Measurements from ENCODE around the gene DYNC1I1. TPM values are rescaled to one million over a fixed set of nuclear protein-coding genes. Genes with fewer than 3 reads are reported as not detected.
A peak's percentile ranks its signal among the peaks of the same experiment; 100 is the strongest.

The DYNC1I1 gene
- total and polyA plus RNA-seq, 2 of the 13 experiments (the other 11 are each of a cell fraction or from before 2014, with no cell fraction given): not detected

DNA sequence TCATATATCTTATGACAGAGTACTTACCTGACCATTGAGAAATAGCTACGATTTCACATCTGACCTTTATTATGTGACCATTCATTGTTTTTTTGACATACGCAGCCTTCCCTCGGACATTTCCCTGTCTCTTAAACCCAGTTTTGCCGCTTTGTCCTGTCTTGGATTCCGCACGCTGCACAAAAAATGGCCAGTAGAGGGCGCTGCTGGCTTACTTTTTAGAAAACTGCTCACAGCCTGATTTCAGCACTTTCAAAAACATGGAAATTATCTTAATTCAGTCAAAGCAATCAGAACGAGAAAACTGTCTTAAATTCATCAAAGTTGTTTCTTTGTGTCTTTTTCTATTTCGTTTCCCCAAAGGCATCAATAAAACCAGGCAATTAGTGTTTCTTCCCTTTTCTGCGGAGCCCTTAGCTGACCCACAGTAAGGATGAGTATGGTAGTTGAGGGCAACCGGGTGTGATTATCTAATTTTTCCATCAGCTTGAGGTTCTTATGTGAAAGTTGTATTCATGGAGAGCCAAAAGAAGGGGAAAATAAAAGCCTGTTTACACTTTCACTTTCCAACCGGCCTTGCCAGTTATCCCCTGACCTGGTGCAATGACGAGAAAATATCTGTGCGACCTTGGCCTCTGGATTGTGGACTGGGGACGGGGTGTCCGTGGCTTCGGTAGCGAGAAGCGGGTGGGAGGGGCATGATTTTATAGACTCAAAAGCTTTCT, 144.4 kb downstream of the DYNC1I1 start:
- H4K20me1 ChIP-seq (ENCODE audit: insufficient read depth, low read length): no peaks in the 10 kb centered on the region
- peak; percentile 52 for DNase-seq (ENCODE audit: low spot score)
- in situ Hi-C loops (cut with HindIII; ENCODE audit: extremely low pct_ligation_motif_present, low pct_unique_long_range_greater_than_20kb) (loop anchor here (10.0 to 25.0 kb wide), 4 partner anchors 158 to 1921 kb away; no protein-coding TSS in a partner anchor), intact Hi-C loops (cut with micrococcal nuclease; ENCODE audit: unreplicated experiment) (loop anchor here (1.0 to 10.0 kb wide), 6 partner anchors 159 to 1918 kb away; no protein-coding TSS in a partner anchor)
- H3K4me3 ChIP-seq (replicated peaks in 1 of 3; ENCODE audit: insufficient read depth in 1 of 3, low read depth in 2 of 3, low read length in 3 of 3): peak overlapping the region; percentile 48 to 67 (median 62)
- H2AFZ ChIP-seq (ENCODE audit: low read length): peak overlapping the region; percentile 95
- BruUV-seq (replicated peaks): no TSS peak
- H3K27ac ChIP-seq (ENCODE audit: extremely low read length, insufficient read depth, low read length): no peak overlapping the region
- no peaks in the 10 kb centered on the region for H3K9me3 ChIP-seq (ENCODE audit: low read length)
- ChIA-PET CTCF (ENCODE audit: low intra/inter-chr PET ratio, low total read pairs) (interaction anchor here (1.2 to 1.8 kb wide), 2 partner anchors 1148 to 1919 kb away, joined by 4 to 8 read pairs; no protein-coding TSS in a partner anchor), POLR2A (no interaction called here)
- peaks cover 13% of the 10 kb centered on the region for H3K4me1 ChIP-seq (ENCODE audit: insufficient read depth, low read length)
- peak; percentile 85 for FAIRE-seq
- H3K79me2 ChIP-seq (ENCODE audit: insufficient read depth, low read length): no peaks in the 10 kb centered on the region
- no peaks in the 10 kb centered on the region for H3K36me3 ChIP-seq (replicated peaks in 1 of 2; ENCODE audit: control insufficient read depth in 1 of 2, insufficient read depth in 2 of 2, low read length in 2 of 2)
- peak overlapping the region; percentile 45; the same call in 1 of the 2 replicates for H3K9ac ChIP-seq (ENCODE audit: insufficient read depth, low read depth, low read length)
- 2% methylated on average over 19 of the region's 19 CpGs for whole genome bisulfite sequencing (ENCODE audit: low lambda C conversion rate)
- ATAC-seq: peak; percentile 94
- H3K27me3 ChIP-seq (ENCODE audit: control insufficient read depth in 1 of 2, insufficient read depth in 2 of 2, low read length in 2 of 2): 0 out of 5 replicates have a peak, but pooled peaks cover 0 to 7% of the 10 kb centered on the region in 2 experiments
- H3K4me2 ChIP-seq (ENCODE audit: low read depth, low read length): peak overlapping the region; percentile 84
- TF ChIP-seq TARDBP (CRISPR knock-in tag; IDR thresholded peaks at IDR 0.05) (no peak), MLLT10 (CRISPR knock-in tag; IDR thresholded peaks at IDR 0.05) (no peak), ZNF781 (CRISPR knock-in tag; IDR thresholded peaks at IDR 0.05; ENCODE audit: borderline replicate concordance, not compliant biosample characterization) (no peak), SOX6 (IDR thresholded peaks at IDR 0.05) (no peak), SOX6 (CRISPR knock-in tag; IDR thresholded peaks at IDR 0.05) (peak; percentile 38; the same call in 1 of the 2 replicates), STAG1 (CRISPR knock-in tag; IDR thresholded peaks at IDR 0.05) (peak; percentile 87), PHF5A (CRISPR knock-in tag; IDR thresholded peaks at IDR 0.05; ENCODE audit: low read depth, unreplicated experiment) (no peak), HNF4A (CRISPR knock-in tag; IDR thresholded peaks at IDR 0.05) (peak; percentile 78), CCAR2 (optimal IDR thresholded peaks at IDR 0.05; ENCODE audit: low read depth, low read length) (no peak), RAD21 (CRISPR knock-in tag; IDR thresholded peaks at IDR 0.05) (peak; percentile 71), NFRKB (IDR thresholded peaks at IDR 0.05) (no peak), NFKBIZ (CRISPR knock-in tag; IDR thresholded peaks at IDR 0.05) (no peak), EEA1 (CRISPR knock-in tag; IDR thresholded peaks at IDR 0.05; ENCODE audit: borderline replicate concordance) (no peak), FOXO1 (CRISPR knock-in tag; IDR thresholded peaks at IDR 0.05) (peak; percentile 35; the same call in 1 of the 2 replicates)
- TF ChIP-seq, protein P1, sequence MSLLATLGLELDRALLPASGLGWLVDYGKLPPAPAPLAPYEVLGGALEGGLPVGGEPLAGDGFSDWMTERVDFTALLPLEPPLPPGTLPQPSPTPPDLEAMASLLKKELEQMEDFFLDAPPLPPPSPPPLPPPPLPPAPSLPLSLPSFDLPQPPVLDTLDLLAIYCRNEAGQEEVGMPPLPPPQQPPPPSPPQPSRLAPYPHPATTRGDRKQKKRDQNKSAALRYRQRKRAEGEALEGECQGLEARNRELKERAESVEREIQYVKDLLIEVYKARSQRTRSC (CRISPR knock-in tag; IDR thresholded peaks at IDR 0.05; ENCODE audit: low read depth): no peak
- TF ChIP-seq, protein P2, sequence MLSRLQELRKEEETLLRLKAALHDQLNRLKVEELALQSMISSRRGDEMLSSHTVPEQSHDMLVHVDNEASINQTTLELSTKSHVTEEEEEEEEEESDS (CRISPR knock-in tag; IDR thresholded peaks at IDR 0.05; ENCODE audit: borderline replicate concordance): no peak
- TF ChIP-seq, protein P3, sequence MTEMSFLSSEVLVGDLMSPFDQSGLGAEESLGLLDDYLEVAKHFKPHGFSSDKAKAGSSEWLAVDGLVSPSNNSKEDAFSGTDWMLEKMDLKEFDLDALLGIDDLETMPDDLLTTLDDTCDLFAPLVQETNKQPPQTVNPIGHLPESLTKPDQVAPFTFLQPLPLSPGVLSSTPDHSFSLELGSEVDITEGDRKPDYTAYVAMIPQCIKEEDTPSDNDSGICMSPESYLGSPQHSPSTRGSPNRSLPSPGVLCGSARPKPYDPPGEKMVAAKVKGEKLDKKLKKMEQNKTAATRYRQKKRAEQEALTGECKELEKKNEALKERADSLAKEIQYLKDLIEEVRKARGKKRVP (CRISPR knock-in tag; IDR thresholded peaks at IDR 0.05): peak in 1 of 2 experiments; percentile 65; a peak in 2 of 4 replicates
- TF ChIP-seq, protein P4, sequence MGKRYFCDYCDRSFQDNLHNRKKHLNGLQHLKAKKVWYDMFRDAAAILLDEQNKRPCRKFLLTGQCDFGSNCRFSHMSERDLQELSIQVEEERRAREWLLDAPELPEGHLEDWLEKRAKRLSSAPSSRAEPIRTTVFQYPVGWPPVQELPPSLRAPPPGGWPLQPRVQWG (CRISPR knock-in tag; IDR thresholded peaks at IDR 0.05; ENCODE audit: borderline replicate concordance, low read depth): no peak
- TF ChIP-seq, protein P5, sequence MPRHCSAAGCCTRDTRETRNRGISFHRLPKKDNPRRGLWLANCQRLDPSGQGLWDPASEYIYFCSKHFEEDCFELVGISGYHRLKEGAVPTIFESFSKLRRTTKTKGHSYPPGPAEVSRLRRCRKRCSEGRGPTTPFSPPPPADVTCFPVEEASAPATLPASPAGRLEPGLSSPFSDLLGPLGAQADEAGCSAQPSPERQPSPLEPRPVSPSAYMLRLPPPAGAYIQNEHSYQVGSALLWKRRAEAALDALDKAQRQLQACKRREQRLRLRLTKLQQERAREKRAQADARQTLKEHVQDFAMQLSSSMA (CRISPR knock-in tag; IDR thresholded peaks at IDR 0.05): no peak
- TF ChIP-seq, protein P6, sequence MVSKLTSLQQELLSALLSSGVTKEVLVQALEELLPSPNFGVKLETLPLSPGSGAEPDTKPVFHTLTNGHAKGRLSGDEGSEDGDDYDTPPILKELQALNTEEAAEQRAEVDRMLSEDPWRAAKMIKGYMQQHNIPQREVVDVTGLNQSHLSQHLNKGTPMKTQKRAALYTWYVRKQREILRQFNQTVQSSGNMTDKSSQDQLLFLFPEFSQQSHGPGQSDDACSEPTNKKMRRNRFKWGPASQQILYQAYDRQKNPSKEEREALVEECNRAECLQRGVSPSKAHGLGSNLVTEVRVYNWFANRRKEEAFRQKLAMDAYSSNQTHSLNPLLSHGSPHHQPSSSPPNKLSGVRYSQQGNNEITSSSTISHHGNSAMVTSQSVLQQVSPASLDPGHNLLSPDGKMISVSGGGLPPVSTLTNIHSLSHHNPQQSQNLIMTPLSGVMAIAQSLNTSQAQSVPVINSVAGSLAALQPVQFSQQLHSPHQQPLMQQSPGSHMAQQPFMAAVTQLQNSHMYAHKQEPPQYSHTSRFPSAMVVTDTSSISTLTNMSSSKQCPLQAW (CRISPR knock-in tag; IDR thresholded peaks at IDR 0.05): peak; percentile 40; the same call in 1 of the 2 replicates

Measured in HepG2 (cell line).